ENCODE data around the gene CKB. TPM values are rescaled to one million over a fixed set of nuclear protein-coding genes. Genes with fewer than 3 reads are reported as not detected.

The CKB gene
- total RNA-seq, 1 experiment from 2014 or later: 611 TPM

DNA sequence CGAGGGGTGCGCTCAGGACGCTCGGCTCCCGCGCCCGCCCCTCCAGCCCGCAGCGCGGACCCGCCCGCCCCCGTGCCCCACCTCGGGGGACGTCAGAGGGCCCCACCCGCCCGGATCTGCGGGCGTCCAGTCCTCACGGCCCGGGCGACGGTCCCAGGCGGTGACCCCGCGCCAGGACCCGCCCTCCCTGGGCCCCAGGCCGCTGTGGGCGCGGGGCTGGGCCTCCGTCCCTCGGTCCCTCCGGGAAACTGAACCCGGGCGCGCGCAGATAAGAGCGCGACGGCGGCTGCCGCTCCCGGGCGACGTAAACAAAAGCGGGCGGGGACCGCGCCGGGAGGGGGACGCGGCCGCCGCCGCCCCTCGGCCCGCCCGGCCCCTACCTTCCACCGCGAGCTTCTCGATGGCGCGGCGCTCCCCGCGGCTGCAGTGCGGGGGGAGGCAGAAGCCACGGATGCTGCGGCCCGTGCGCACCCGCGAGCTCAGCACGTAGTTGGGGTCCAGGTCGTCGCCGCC is 1.1 kb downstream of the CKB start:
- no peak overlapping the region for H3K27ac Mint-ChIP-seq (ENCODE audit: unreplicated experiment)
- no peak for TF ChIP-seq CTCF (IDR thresholded peaks at IDR 0.05; ENCODE audit: insufficient read depth in 1 of 2, low read depth in 1 of 2, low read length in 1 of 2, severe bottlenecking in 1 of 2, unreplicated experiment in 1 of 2)
- Histone ChIP-seq H3K27me3 (replicated peaks; ENCODE audit: control insufficient read depth, insufficient read depth, low read length) (no peaks in the 10 kb centered on the region), H3K9me3 (no peaks in the 10 kb centered on the region), H3K36me3 (ENCODE audit: control insufficient read depth, insufficient read depth, low read length) (peaks cover 9% of the 10 kb centered on the region), H3K4me3 (ENCODE audit: low read depth, low read length) (peak overlapping the region; percentile 95), H3K4me1 (peaks cover 46% of the 10 kb centered on the region)
- BruUV-seq (replicated peaks): no TSS peak
- ChIA-PET POLR2A (no interaction called here), CTCF (interaction anchor here (0.7 kb wide), 1 partner anchor 25 kb away, joined by 3 read pairs; no protein-coding TSS in a partner anchor)
- DNase-seq: no peak
- intact Hi-C loops (cut with micrococcal nuclease; ENCODE audit: unreplicated experiment): no loop called here
- no peaks in the 10 kb centered on the region for H3K9me3 Mint-ChIP-seq (ENCODE audit: unreplicated experiment)
- peaks cover 52% of the 10 kb centered on the region for H3K36me3 Mint-ChIP-seq (ENCODE audit: insufficient read depth, unreplicated experiment)
- peaks cover 25% of the 10 kb centered on the region for H3K4me1 Mint-ChIP-seq (ENCODE audit: low read depth, unreplicated experiment)
- H3K27me3 Mint-ChIP-seq (ENCODE audit: insufficient read depth, unreplicated experiment): no peaks in the 10 kb centered on the region
- H3K4me3 Mint-ChIP-seq (ENCODE audit: unreplicated experiment): peak overlapping the region; percentile 74

GRCh38 chr14:103520657-103521437 is 1.8 kb downstream of the CKB start:
- H3K36me3 Mint-ChIP-seq (ENCODE audit: insufficient read depth, unreplicated experiment): peaks cover 52% of the 10 kb centered on the region
- peak overlapping the region; percentile 74 for H3K4me3 Mint-ChIP-seq (ENCODE audit: unreplicated experiment)
- BruUV-seq (replicated peaks): no TSS peak
- no peak for TF ChIP-seq CTCF (IDR thresholded peaks at IDR 0.05; ENCODE audit: insufficient read depth in 1 of 2, low read depth in 1 of 2, low read length in 1 of 2, severe bottlenecking in 1 of 2, unreplicated experiment in 1 of 2)
- H3K27me3 Mint-ChIP-seq (ENCODE audit: insufficient read depth, unreplicated experiment): no peaks in the 10 kb centered on the region
- ChIA-PET POLR2A (no interaction called here), CTCF (interaction anchor here (0.7 kb wide), 1 partner anchor 26 kb away, joined by 3 read pairs; no protein-coding TSS in a partner anchor)
- H3K4me1 Mint-ChIP-seq (ENCODE audit: low read depth, unreplicated experiment): peaks cover 23% of the 10 kb centered on the region
- peaks cover 9% of the 10 kb centered on the region for H3K36me3 ChIP-seq (ENCODE audit: control insufficient read depth, insufficient read depth, low read length)
- no peak overlapping the region for H3K27ac Mint-ChIP-seq (ENCODE audit: unreplicated experiment)
- H3K9me3 Mint-ChIP-seq (ENCODE audit: unreplicated experiment): no peaks in the 10 kb centered on the region
- DNase-seq: no peak
- H3K4me1 ChIP-seq: peaks cover 40% of the 10 kb centered on the region
- H3K4me3 ChIP-seq (ENCODE audit: low read depth, low read length): peak overlapping the region; percentile 95
- intact Hi-C loops (cut with micrococcal nuclease; ENCODE audit: unreplicated experiment): no loop called here
- H3K27me3 ChIP-seq (replicated peaks; ENCODE audit: control insufficient read depth, insufficient read depth, low read length): no peaks in the 10 kb centered on the region
- no peaks in the 10 kb centered on the region for H3K9me3 ChIP-seq

GRCh38 chr14:103520269-103520656 is 2.4 kb downstream of the CKB start:
- intact Hi-C loops (cut with micrococcal nuclease; ENCODE audit: unreplicated experiment): no loop called here
- H3K27ac Mint-ChIP-seq (ENCODE audit: unreplicated experiment): peak overlapping the region; percentile 40
- POLR2A ChIA-PET: no interaction called here
- TF ChIP-seq CTCF (IDR thresholded peaks at IDR 0.05; ENCODE audit: insufficient read depth in 1 of 2, low read depth in 1 of 2, low read length in 1 of 2, severe bottlenecking in 1 of 2, unreplicated experiment in 1 of 2): no peak
- H3K27me3 Mint-ChIP-seq (ENCODE audit: insufficient read depth, unreplicated experiment): no peaks in the 10 kb centered on the region
- H3K36me3 Mint-ChIP-seq (ENCODE audit: insufficient read depth, unreplicated experiment): peaks cover 48% of the 10 kb centered on the region
- H3K27me3 ChIP-seq (replicated peaks; ENCODE audit: control insufficient read depth, insufficient read depth, low read length): no peaks in the 10 kb centered on the region
- peak overlapping the region; percentile 95 for H3K4me3 ChIP-seq (ENCODE audit: low read depth, low read length)
- H3K9me3 ChIP-seq: no peaks in the 10 kb centered on the region
- CTCF ChIA-PET: no interaction called here
- no TSS peak for BruUV-seq (replicated peaks)
- H3K4me1 ChIP-seq: peaks cover 34% of the 10 kb centered on the region
- H3K36me3 ChIP-seq (ENCODE audit: control insufficient read depth, insufficient read depth, low read length): peaks cover 9% of the 10 kb centered on the region
- no peaks in the 10 kb centered on the region for H3K9me3 Mint-ChIP-seq (ENCODE audit: unreplicated experiment)
- DNase-seq: no peak
- peaks cover 17% of the 10 kb centered on the region for H3K4me1 Mint-ChIP-seq (ENCODE audit: low read depth, unreplicated experiment)
- peak overlapping the region; percentile 74 for H3K4me3 Mint-ChIP-seq (ENCODE audit: unreplicated experiment)

Data from Caco-2 (cell line).